K562 (cell line): ENCODE measurements around the gene CPPED1. TPM values are rescaled to one million over a fixed set of nuclear protein-coding genes. Genes with fewer than 3 reads are reported as not detected.

ENCODE experiments used
- ATAC-seq: fragments of 200-7000 bp; cut with Tn5 transposase; 3 replicates; pipeline ENCODE4 v1.9.1; 2020; ENCODE audit warnings: moderate library complexity
- BruUV-seq: library from RNA; stranded (reverse); fragments of 400-500 nt; replicated peaks from 2 replicates; lab custom pipeline; 2021; lab: Mats Ljungman, UMichigan
- CTCF ChIA-PET: fragments of 300-600 bp; formaldehyde crosslinking; extraction: SDS; loops from one replicate; lab custom pipeline; 2021; ENCODE audit warnings: low intra/inter-chr PET ratio; lab: Yijun Ruan, JAX
- POLR2A ChIA-PET: fragments of 300-600, 350-650 bp; sonication (Branson Sonifier 250); formaldehyde crosslinking; extraction: SDS; loops from one replicate; lab custom pipeline; 2021; ENCODE audit warnings: antibody characterized with exemption, inconsistent platforms; lab: Yijun Ruan, JAX
- DNase-seq, 4 experiments: peaks; one replicate each; pipeline versions ENCODE4 v3.0.0 to v3.0.0-alpha.2; 2011 to 2018; ENCODE audit warnings: low spot score in 3 of 4, mixed read lengths in 3 of 4; ENCODE audit errors: extremely low read depth in 1 of 4
- FAIRE-seq: peaks from 2 replicates; lab custom pipeline; 2011; peaks lifted over from hg19 to GRCh38; lab: Jason Lieb, UNC
- H2AFZ ChIP-seq: 2 replicates; pipeline ENCODE4 v1.6.0; 2011; ENCODE audit warnings: low read depth, low read length, control low read depth, inconsistent platforms
- H3K27ac ChIP-seq: fragments of 200-600 bp; 3 replicates; pipeline ENCODE4 v1.8.0; 2011; ENCODE audit warnings: low read depth, mild to moderate bottlenecking, control low read depth, inconsistent platforms, low read length, moderate library complexity, mixed read lengths; ENCODE audit errors: extremely low read depth
- H3K27me3 ChIP-seq, 2 experiments: fragments of 300-600 bp in 1 of 2; 2 replicates in 1 of 2; 3 replicates in 1 of 2; pipeline versions ENCODE4 v1.6.0 to v1.8.0; 2011; ENCODE audit warnings: inconsistent platforms in 2 of 2, low read length in 2 of 2, mild to moderate bottlenecking in 1 of 2, mixed read lengths in 1 of 2, moderate library complexity in 1 of 2; ENCODE audit not compliant: control insufficient read depth in 2 of 2, insufficient read depth in 2 of 2
- H3K36me3 ChIP-seq: fragments of 300-600 bp; 3 replicates; pipeline ENCODE4 v1.8.0; 2011; ENCODE audit warnings: mild to moderate bottlenecking, low read length, inconsistent platforms; ENCODE audit not compliant: control insufficient read depth, insufficient read depth
- H3K4me1 ChIP-seq, 2 experiments: fragments of 200-600 bp in 1 of 2; replicated peaks in 1 of 2; 2 replicates in 1 of 2; 3 replicates in 1 of 2; pipeline versions ENCODE4 v1.5.1 to v1.8.0; 2011; ENCODE audit warnings: inconsistent platforms in 2 of 2, low read length in 2 of 2, mild to moderate bottlenecking in 1 of 2, mixed read lengths in 1 of 2, moderate library complexity in 1 of 2; ENCODE audit not compliant: control insufficient read depth in 2 of 2, insufficient read depth in 2 of 2
- H3K4me2 ChIP-seq: 2 replicates; pipeline ENCODE4 v1.6.1; 2011; ENCODE audit warnings: low read length, control low read depth, inconsistent platforms, mixed read lengths; ENCODE audit not compliant: insufficient read depth
- H3K4me3 ChIP-seq: fragments of 200-600 bp; sonication (generic), shearing (Covaris generic); 2 replicates; pipeline ENCODE4 v1.5.1; 2016; ENCODE audit warnings: control low read depth, inconsistent platforms
- H3K79me2 ChIP-seq: fragments of 200-600 bp; 3 replicates; pipeline ENCODE4 v1.8.0; 2011; ENCODE audit warnings: low read length, inconsistent platforms; ENCODE audit not compliant: control insufficient read depth, insufficient read depth
- H3K9ac ChIP-seq, 2 experiments: 2 replicates each; pipeline versions ENCODE4 v1.6.0 to v1.6.1; 2011; ENCODE audit warnings: low read depth in 2 of 2, low read length in 2 of 2, control low read depth in 1 of 2, inconsistent platforms in 1 of 2, mild to moderate bottlenecking in 1 of 2, mixed read lengths in 1 of 2; ENCODE audit not compliant: insufficient read depth in 1 of 2
- H3K9me1 ChIP-seq: one replicate; pipeline ENCODE4 v1.6.0; 2011; ENCODE audit warnings: inconsistent platforms, mild to moderate bottlenecking, low read length, moderate library complexity; ENCODE audit not compliant: control insufficient read depth, insufficient read depth
- H3K9me3 ChIP-seq: replicated peaks from 2 replicates; pipeline ENCODE4 v1.5.1; 2011; ENCODE audit warnings: low read depth, low read length, inconsistent platforms; ENCODE audit not compliant: control insufficient read depth, insufficient read depth
- H4K20me1 ChIP-seq: replicated peaks from 2 replicates; pipeline ENCODE4 v1.6.1; 2011; ENCODE audit warnings: low read length, inconsistent platforms, mixed read lengths; ENCODE audit not compliant: control insufficient read depth, insufficient read depth
- CBX2 ChIP-seq: fragments of 200-600 bp; sonication (generic); IDR thresholded peaks from one replicate; pipeline ENCODE4 v1.6.1; 2012; ENCODE audit warnings: mild to moderate bottlenecking, low read length, inconsistent platforms; ENCODE audit not compliant: insufficient read depth, poor library complexity, severe bottlenecking
- CXXC5 ChIP-seq: fragments of 250-450 bp; sonication (Bioruptor Pico); IDR thresholded peaks from 2 replicates; pipeline ENCODE4 v1.8.0; 2022; ENCODE audit warnings: inconsistent platforms, mild to moderate bottlenecking, moderate library complexity
- RAD21 ChIP-seq, 2 experiments: fragments of 250-450 bp in 1 of 2; fragments of 450-650 bp in 1 of 2; sonication (Bioruptor Pico) in 1 of 2; formaldehyde crosslinking in 1 of 2; IDR thresholded peaks in 1 of 2; conservative IDR thresholded peaks in 1 of 2; 2 replicates each; pipeline versions ENCODE4 v1.4.0 to v1.8.0; 2020 to 2022; ENCODE audit warnings: mild to moderate bottlenecking in 2 of 2, moderate library complexity in 1 of 2
- SREBF1 ChIP-seq: fragments of 150-350 bp; IDR thresholded peaks from 2 replicates; pipeline ENCODE4 v1.6.1; 2014; ENCODE audit warnings: antibody characterized with exemption, low read depth, low read length, borderline replicate concordance
- WGBS: fragments of 100-300 bp; shearing (Covaris generic); methylation state at CpG from one replicate; pipeline ENCODE4 v1.1.6; 2016; ENCODE audit warnings: low coverage, mixed read lengths; ENCODE audit not compliant: insufficient coverage; ENCODE audit errors: missing lambda C conversion rate; 5-methylcytosine and 5-hydroxymethylcytosine counted together
- in situ Hi-C: fragments of 300-500 bp; cut with MboI; formaldehyde crosslinking; loops from 4 replicates; pipeline ENCODE4 v1.15.0; 2018; ENCODE audit warnings: inconsistent platforms, mixed read lengths
- intact Hi-C: fragments of 100-400 bp; cut with micrococcal nuclease; formaldehyde crosslinking; loops from 2 replicates; pipeline ENCODE4 v1.14.2; 2022
- polyA plus RNA-seq, 8 experiments: library from polyadenylated mRNA; depleted of rRNA in 4 of 8; stranded (reverse) in 5 of 8; unstranded in 3 of 8; fragments of >200 nt; fragmentation: Nextera tagmentation in 2 of 8; fragmentation: Illumina TruSeq in 1 of 8; extraction: Ambion mirVana in 2 of 8; extraction: Trizol in 1 of 8; gene quantifications; 2 replicates each; pipeline versions ENCODE4 v1.2.1 to v1.2.3, GENCODE V29; 2011 to 2014; ENCODE audit warnings: inconsistent platforms in 1 of 8, missing spikeins in 1 of 8
- total RNA-seq, 7 experiments: library from RNA; depleted of rRNA in 6 of 7; stranded (reverse); fragments of >200 nt in 6 of 7; fragmentation: Illumina TruSeq in 2 of 7; extraction: Trizol in 2 of 7; gene quantifications; 2 replicates each; pipeline versions ENCODE4 v1.2.1 to v1.2.3, GENCODE V29; 2011 to 2021; ENCODE audit warnings: low replicate concordance in 1 of 7

The CPPED1 gene
- total and polyA plus RNA-seq, 9 of the 15 experiments (the other 6 are each of a cell fraction or from before 2014, with no cell fraction given): 7.5 to 25.7 (median 16.9) TPM

DNA sequence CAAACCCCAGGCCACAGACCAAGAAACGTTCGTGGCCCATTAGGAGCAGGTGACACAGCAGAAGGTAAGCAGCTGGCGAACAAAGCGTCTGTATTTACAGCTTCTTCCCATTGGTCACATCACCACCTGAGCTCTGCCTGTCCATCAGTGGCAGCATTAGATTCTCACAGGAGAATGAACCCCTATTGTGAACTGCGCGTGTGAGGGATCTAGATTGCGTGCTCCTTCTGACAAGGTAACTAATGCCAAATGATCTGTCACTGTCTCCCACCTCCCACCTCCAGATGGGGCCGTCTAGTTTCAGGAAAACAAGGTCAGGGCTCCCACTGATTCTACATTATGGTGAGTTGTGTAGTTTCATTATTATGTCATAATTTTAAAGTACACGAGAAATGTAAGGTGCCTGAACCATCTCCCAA lies 186.3 kb downstream of the CPPED1 start:
- TF ChIP-seq CBX2 (no peak), CXXC5 (CRISPR knock-in tag) (0 out of 2 replicates have a peak, but pooled peaks have one; percentile 8), RAD21 (CRISPR knock-in tag; conservative IDR thresholded peaks at IDR 0.05 in 1 of 2, IDR thresholded peaks at IDR 0.05 in 1 of 2) (peak in 1 of 2 experiments; percentile 22; a peak in 1 of 4 replicates), SREBF1 (no peak)
- no peaks in the 10 kb centered on the region for H3K27me3 ChIP-seq
- no peak overlapping the region for H3K4me3 ChIP-seq
- no peaks in the 10 kb centered on the region for H4K20me1 ChIP-seq
- BruUV-seq: no TSS peak
- ChIA-PET POLR2A (interaction anchor here (0.6 to 1.4 kb wide), 4 partner anchors 9 to 138 kb away, joined by 3 to 4 read pairs (median 4); no protein-coding TSS in a partner anchor), CTCF (no interaction called here)
- DNase-seq (no peak), FAIRE-seq (no peak), ATAC-seq (no peak)
- H2AFZ ChIP-seq: 0 out of 2 replicates have a peak overlapping the region, but pooled peaks have one; percentile 16
- no peak overlapping the region for H3K4me2 ChIP-seq
- WGBS: 42% methylated on average over 9 of the region's 9 CpGs
- H3K9ac ChIP-seq: no peak overlapping the region
- no peaks in the 10 kb centered on the region for H3K9me1 ChIP-seq
- intact Hi-C loops (no loop called here), in situ Hi-C loops (no loop called here)
- H3K79me2 ChIP-seq: no peaks in the 10 kb centered on the region
- H3K9me3 ChIP-seq: no peaks in the 10 kb centered on the region
- peaks cover 5 to 29% of the 10 kb centered on the region in 2 experiments; a peak in 4 of 5 replicates for H3K4me1 ChIP-seq
- H3K36me3 ChIP-seq: no peaks in the 10 kb centered on the region
- no peak overlapping the region for H3K27ac ChIP-seq
